Adrenal gland (tissue), 12 donors: ENCODE results near the gene SEC22C. TPM values are rescaled to one million over a fixed set of nuclear protein-coding genes. Genes with fewer than 3 reads are reported as not detected.

Experiments used
- DNase-seq, 7 donors: peaks; one replicate each; pipeline ENCODE4 v3.0.0-alpha.2; 2019 to 2020
- H3K27ac ChIP-seq, 5 donors: fragments of 200-600 bp; sonication (generic) in 4 of 5; 1 replicate in 3 of 5; 2 replicates in 2 of 5; pipeline versions ENCODE4 v1.5.1 to v1.8.0; 2016 to 2020; ENCODE audit warnings: mild to moderate bottlenecking in 1 of 5
- H3K27me3 ChIP-seq: fragments of 200-600 bp; 2 replicates; pipeline ENCODE4 v1.8.0; 2021
- H3K36me3 ChIP-seq, 2 donors: fragments of 200-600 bp; replicated peaks in 1 of 2; 1 replicate in 1 of 2; 2 replicates in 1 of 2; pipeline versions ENCODE4 v1.5.1 to v1.8.0; 2018 to 2022
- H3K4me1 ChIP-seq, 2 donors: fragments of 200-600 bp; replicated peaks in 1 of 2; 1 replicate in 1 of 2; 2 replicates in 1 of 2; pipeline versions ENCODE4 v1.5.1 to v1.8.0; 2018 to 2021
- H3K4me3 ChIP-seq, 4 donors: fragments of 200-600 bp; sonication (generic) in 3 of 4; one replicate each; pipeline ENCODE4 v1.5.1; 2016 to 2018
- H3K9me3 ChIP-seq, 3 donors: fragments of 200-600 bp; sonication (generic) in 1 of 3; replicated peaks in 1 of 3; 1 replicate in 2 of 3; 2 replicates in 1 of 3; pipeline versions ENCODE4 v1.5.1 to v1.8.0; 2016 to 2021
- CTCF ChIP-seq, 6 experiments: fragments of 450-650 bp in 4 of 6; fragments of 200-600 bp in 2 of 6; sonication (generic) in 1 of 6; IDR thresholded peaks; 1 replicate in 5 of 6; 2 replicates in 1 of 6; pipeline versions ENCODE4 v1.5.1 to v1.8.0; 2016 to 2021; ENCODE audit warnings: antibody characterized with exemption in 6 of 6, mild to moderate bottlenecking in 2 of 6, moderate library complexity in 1 of 6
- POLR2A ChIP-seq, 2 donors: fragments of 450-650 bp; IDR thresholded peaks; one replicate each; pipeline ENCODE4 v1.6.1; 2017; ENCODE audit warnings: antibody characterized with exemption in 2 of 2, mild to moderate bottlenecking in 2 of 2, moderate library complexity in 1 of 2
- WGBS, 4 donors: extraction: QIAGEN DNeasy Blood & Tissue Kit in 2 of 4; methylation state at CpG; one replicate each; pipeline versions ENCODE4 v1.1.5 to v1.1.7; 2013 to 2017; 5-methylcytosine and 5-hydroxymethylcytosine counted together
- intact Hi-C, 2 donors: fragments of 100-400 bp; cut with DNase I; formaldehyde crosslinking; loops; one replicate each; pipeline versions ENCODE4 v1.14.1 to v1.15.0; 2022 to 2023
- polyA plus RNA-seq, 3 donors: library from polyadenylated mRNA; stranded (reverse); fragments of 200-250 nt in 2 of 3; fragments of 350-450 nt in 1 of 3; fragmentation: Illumina TruSeq in 1 of 3; extraction: RNeasy Lipid Tissue Mini Kit (QIAGEN cat#74804) in 1 of 3; gene quantifications; one replicate each; pipeline ENCODE4 v1.2.3, GENCODE V29; 2013 to 2014
- total RNA-seq, 9 donors: library from RNA; depleted of rRNA in 4 of 9; stranded (reverse); fragments of >200 nt in 4 of 9; fragments of 120-200 nt in 1 of 9; fragmentation: NEBNext Ultra II Directional in 1 of 9; extraction: Animal tissue kit (Norgen Biotek cat#: 25700) in 1 of 9; gene quantifications; one replicate each; pipeline versions ENCODE4 v1.1.0 to v1.2.4, GENCODE V29; 2013 to 2023
- donor health status: healthy with polysubstance abuse.
- donor health status: Bipolar disorder and iron deficiency.
- donor health status: DM: yes; HTN: yes; CAD: no.
- donor health status: DM: no; HTN: no; CAD: no.
- donor health status: DM: no; HTN: no; CAD: no.
- donor health status: DM: yes; HTN: yes; CAD: no.

The SEC22C gene
- total and polyA plus RNA-seq, 12 donors = 13.7 to 65.7 (median 41.8) TPM

- Histone ChIP-seq H3K27ac (no peak overlapping the region), H3K4me3 (no peak overlapping the region), H3K36me3 (no peaks in the 10 kb centered on the region), H3K4me1 (peaks cover 6 to 20% of the 10 kb centered on the region in 2 donors), H3K9me3 (no peaks in the 10 kb centered on the region), H3K27me3 (peaks cover 13% of the 10 kb centered on the region)
- WGBS, 4 donors = 60 to 66% (median 61%) methylated on average over 3 to 4 of the region's 4 CpGs
- intact Hi-C loops = no loop called here
- peak in 3 of 7 donors; percentile 6 to 42 (median 11) for DNase-seq
- TF ChIP-seq CTCF (IDR thresholded peaks at IDR 0.05) = no peak
- no peak for TF ChIP-seq POLR2A (IDR thresholded peaks at IDR 0.05)
Observed at GRCh38 chr3:42503251-42503924, 78.4 kb downstream of the SEC22C start.

GRCh38 chr3:42502429-42503250 lies 79.1 kb downstream of the SEC22C start, which contains the start of gene VIPR1:
Gene VIPR1, plus strand, starts transcription at chr3:42502643. Its CDS starts 93 bp downstream, at chr3:42502736.
- Histone ChIP-seq H3K36me3 (no peaks in the 10 kb centered on the region), H3K27ac (no peak within 1 kb of the TSS), H3K4me3 (peak within 1 kb of the TSS in 2 of 4 donors; percentile 13 to 59), H3K4me1 (peaks cover 6 to 20% of the 10 kb centered on the region in 2 donors), H3K27me3 (peaks cover 13% of the 10 kb centered on the region), H3K9me3 (no peaks in the 10 kb centered on the region)
- intact Hi-C loops = no loop called here
- 7 to 16% (median 12%) methylated on average over 38 to 69 of the region's 69 CpGs for WGBS, 4 donors
- TF ChIP-seq POLR2A (IDR thresholded peaks at IDR 0.05) = no peak
- no peak for TF ChIP-seq CTCF (IDR thresholded peaks at IDR 0.05)
- peak; percentile 56 to 84 (median 65) for DNase-seq

- TF ChIP-seq CTCF (IDR thresholded peaks at IDR 0.05) (peak; percentile 18 to 53 (median 46)), POLR2A (IDR thresholded peaks at IDR 0.05) (no peak)
- H3K27me3 ChIP-seq = peaks cover 13% of the 10 kb centered on the region
- intact Hi-C loops = no loop called here
- H3K4me3 ChIP-seq = peak overlapping the region in 1 of 4 donors; percentile 59
- no peaks in the 10 kb centered on the region for H3K36me3 ChIP-seq
- 0 to 2% (median 1%) methylated on average over 19 to 46 of the region's 46 CpGs for WGBS, 4 donors
- peaks cover 6 to 20% of the 10 kb centered on the region in 2 donors for H3K4me1 ChIP-seq
- peak in 6 of 7 donors; percentile 37 to 73 (median 48) for DNase-seq
- H3K9me3 ChIP-seq = no peaks in the 10 kb centered on the region
- H3K27ac ChIP-seq = no peak overlapping the region
Observed at GRCh38 chr3:42501681-42502428, 79.9 kb downstream of the SEC22C start.

GRCh38 chr3:42501321-42501680 lies 80.5 kb downstream of the SEC22C start:
- Histone ChIP-seq H3K27ac (no peak overlapping the region), H3K27me3 (peaks cover 13% of the 10 kb centered on the region), H3K9me3 (no peaks in the 10 kb centered on the region), H3K36me3 (no peaks in the 10 kb centered on the region), H3K4me3 (peak overlapping the region in 1 of 4 donors; percentile 59), H3K4me1 (peaks cover 6 to 20% of the 10 kb centered on the region in 2 donors)
- 6 to 18% (median 10%) methylated on average over 8 to 27 of the region's 27 CpGs for WGBS, 4 donors
- intact Hi-C loops = no loop called here
- peak in 1 of 7 donors; percentile 50 for DNase-seq
- TF ChIP-seq CTCF (IDR thresholded peaks at IDR 0.05) (no peak), POLR2A (IDR thresholded peaks at IDR 0.05) (no peak)
